Fibroblast of villous mesenchyme (primary cell): ENCODE results near the gene MESP2. TPM values are rescaled to one million over a fixed set of nuclear protein-coding genes. Genes with fewer than 3 reads are reported as not detected.

Experiments used
- DNase-seq: peaks from one replicate; pipeline ENCODE4 v3.0.0-alpha.2; 2010; ENCODE audit warnings: low read depth
- H3K4me3 ChIP-seq: 2 replicates; pipeline ENCODE4 v1.5.1; 2011; ENCODE audit warnings: low read depth, mild to moderate bottlenecking, low read length
- total RNA-seq: library from RNA; depleted of rRNA; stranded (reverse); fragments of >200 nt; gene quantifications from 2 replicates; pipeline ENCODE4 v1.2.3, GENCODE V29; 2012
- TF ChIP-seq, protein P1 (sequence below): IDR thresholded peaks from 2 replicates; pipeline ENCODE4 v1.5.1; 2012; ENCODE audit warnings: low read depth, mild to moderate bottlenecking, low read length; ENCODE audit not compliant: insufficient read depth

The MESP2 gene
- total RNA-seq, 1 donor = 0.43 TPM

DNA sequence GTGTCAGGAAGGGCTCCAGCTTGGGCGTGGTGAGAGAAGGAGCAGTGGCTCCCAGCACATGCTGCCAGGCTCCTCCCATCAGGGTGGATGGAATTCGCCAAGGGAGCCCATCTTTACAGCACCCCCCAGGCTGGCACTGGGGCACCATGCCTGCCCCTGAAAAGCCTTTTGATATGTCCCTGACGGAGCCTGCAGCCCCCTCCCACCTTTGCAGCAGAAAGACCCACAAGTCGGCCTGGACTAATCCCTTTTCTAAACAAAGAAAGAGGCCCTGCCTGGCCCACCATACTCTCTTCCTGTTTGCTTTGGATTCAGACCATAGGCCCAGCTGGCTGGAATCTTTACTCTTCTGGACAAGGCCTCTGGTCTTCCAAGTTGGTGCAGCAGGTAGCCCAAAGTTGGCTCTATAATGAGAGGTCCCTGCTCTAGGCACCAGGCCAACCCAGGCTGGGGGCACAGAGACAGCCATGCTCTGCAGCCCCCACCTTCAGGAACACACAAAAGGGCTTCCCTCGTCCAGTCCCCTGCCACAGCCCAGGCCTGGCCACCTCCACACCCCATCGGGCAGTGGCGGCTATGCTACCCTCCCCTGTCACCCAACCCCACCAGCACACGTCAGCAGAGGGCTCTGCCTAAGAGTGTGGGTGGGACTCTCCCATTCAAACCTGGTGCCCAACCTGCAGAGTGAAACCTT, 33.1 kb downstream of the MESP2 start:
- TF ChIP-seq, protein P1, sequence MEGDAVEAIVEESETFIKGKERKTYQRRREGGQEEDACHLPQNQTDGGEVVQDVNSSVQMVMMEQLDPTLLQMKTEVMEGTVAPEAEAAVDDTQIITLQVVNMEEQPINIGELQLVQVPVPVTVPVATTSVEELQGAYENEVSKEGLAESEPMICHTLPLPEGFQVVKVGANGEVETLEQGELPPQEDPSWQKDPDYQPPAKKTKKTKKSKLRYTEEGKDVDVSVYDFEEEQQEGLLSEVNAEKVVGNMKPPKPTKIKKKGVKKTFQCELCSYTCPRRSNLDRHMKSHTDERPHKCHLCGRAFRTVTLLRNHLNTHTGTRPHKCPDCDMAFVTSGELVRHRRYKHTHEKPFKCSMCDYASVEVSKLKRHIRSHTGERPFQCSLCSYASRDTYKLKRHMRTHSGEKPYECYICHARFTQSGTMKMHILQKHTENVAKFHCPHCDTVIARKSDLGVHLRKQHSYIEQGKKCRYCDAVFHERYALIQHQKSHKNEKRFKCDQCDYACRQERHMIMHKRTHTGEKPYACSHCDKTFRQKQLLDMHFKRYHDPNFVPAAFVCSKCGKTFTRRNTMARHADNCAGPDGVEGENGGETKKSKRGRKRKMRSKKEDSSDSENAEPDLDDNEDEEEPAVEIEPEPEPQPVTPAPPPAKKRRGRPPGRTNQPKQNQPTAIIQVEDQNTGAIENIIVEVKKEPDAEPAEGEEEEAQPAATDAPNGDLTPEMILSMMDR = no peak
- DNase-seq = peak; percentile 32
- no peak overlapping the region for H3K4me3 ChIP-seq

DNA sequence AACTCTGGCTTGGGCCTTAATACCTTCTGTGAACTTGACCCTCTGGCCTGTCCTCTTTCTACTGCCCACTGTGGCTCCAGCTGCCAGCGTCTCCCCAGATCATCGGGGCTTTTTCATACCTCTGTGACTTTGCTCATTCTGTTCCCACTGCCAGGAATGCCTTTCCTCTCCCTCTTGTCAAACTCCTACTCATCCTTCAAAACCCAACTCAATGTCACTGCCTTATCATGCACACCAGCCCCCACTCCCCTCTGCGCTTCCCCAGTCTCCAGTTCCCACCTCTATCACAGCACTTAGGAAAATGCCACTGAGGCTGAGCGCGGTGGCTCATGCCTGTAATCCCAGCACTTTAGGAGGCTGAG, 33.6 kb downstream of the MESP2 start:
- no peak for DNase-seq
- no peak overlapping the region for H3K4me3 ChIP-seq
- TF ChIP-seq, protein P1 = no peak

DNA sequence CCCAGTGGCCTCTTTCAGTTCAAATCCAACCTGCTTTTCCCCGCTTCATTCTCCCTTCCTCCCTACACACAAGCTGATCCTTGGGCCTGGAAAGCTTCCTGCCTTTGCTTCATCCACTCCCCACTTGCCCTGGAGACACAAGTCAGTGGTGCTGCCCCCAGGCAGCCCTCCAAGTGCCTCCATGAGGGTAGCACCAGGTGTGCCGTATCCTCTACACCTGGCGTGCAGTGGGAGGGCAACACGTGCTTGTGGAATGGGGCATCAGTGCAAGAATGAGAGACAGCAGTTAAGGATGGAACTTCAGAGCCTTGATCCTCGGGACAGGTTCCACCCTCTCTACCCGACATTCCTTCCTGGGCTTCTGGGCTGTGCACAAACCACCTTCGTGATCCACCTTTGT, 34.7 kb downstream of the MESP2 start:
- TF ChIP-seq, protein P1 = no peak
- DNase-seq = no peak
- H3K4me3 ChIP-seq = no peak overlapping the region

DNA sequence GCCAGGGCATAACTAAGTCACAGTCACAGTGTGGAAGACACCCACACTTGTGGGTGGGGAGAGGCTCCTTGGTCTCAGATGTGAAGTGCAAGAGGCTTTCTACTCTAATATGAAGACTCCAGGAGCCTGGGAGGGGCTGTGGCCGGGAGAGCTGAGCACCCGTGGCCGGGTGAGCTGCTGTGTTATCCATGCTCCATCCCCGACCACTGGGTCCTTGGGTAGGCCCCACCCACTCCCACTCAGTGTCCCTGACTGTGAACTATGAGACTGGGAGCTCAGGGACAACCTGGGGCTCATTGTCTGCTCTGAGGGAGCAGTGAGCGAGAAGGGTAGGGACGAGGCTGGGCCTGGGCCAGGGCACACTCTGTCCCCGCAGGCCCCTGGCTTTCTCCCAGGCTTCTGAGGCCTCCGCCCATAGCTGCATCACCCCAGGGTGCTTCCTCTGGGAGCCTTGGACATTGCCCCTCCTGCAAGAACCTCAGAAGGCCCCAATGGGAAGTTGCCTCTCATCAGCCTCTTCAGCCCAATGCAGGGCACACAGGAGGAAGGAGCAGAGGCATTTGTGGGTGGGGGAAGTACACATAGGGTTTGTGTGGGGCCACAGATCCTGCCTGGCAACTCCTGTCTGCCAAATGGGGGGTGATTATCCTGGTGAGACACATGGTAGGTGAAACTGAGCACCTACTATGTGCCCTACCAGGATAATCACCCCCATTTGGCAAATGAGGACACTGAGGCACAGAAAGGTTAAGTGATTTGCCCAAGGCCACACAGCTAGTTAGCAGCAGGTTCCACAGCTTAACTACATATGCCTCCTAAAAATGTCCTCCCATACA, 36.1 kb downstream of the MESP2 start:
- TF ChIP-seq, protein P1 = no peak
- DNase-seq = peak; percentile 59
- H3K4me3 ChIP-seq = peak overlapping the region; percentile 21

DNA sequence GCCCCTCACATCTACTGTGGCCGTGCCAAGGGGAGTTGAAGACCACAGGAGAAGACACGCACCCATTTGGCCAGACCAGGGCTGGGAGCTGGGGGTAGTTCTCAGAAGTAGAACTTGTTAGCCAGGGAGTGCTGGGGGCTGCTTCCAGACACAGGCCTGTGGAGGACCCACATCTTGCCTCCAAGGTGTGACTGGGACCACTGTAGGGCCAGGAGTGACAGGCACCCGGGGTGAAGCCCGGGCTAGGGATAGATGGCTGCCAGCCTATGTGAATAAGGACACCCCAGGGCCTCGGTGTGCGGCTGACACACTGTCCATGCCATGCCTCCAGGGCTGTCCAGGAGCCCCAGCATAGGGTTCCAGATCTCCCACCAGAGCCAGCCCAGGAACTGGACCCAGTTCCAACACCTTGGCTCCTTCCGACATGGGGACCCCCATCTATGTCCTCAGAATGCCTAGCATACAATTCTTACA, 36.8 kb downstream of the MESP2 start:
- DNase-seq = no peak
- TF ChIP-seq, protein P1 = no peak
- peak overlapping the region; percentile 86 for H3K4me3 ChIP-seq

DNA sequence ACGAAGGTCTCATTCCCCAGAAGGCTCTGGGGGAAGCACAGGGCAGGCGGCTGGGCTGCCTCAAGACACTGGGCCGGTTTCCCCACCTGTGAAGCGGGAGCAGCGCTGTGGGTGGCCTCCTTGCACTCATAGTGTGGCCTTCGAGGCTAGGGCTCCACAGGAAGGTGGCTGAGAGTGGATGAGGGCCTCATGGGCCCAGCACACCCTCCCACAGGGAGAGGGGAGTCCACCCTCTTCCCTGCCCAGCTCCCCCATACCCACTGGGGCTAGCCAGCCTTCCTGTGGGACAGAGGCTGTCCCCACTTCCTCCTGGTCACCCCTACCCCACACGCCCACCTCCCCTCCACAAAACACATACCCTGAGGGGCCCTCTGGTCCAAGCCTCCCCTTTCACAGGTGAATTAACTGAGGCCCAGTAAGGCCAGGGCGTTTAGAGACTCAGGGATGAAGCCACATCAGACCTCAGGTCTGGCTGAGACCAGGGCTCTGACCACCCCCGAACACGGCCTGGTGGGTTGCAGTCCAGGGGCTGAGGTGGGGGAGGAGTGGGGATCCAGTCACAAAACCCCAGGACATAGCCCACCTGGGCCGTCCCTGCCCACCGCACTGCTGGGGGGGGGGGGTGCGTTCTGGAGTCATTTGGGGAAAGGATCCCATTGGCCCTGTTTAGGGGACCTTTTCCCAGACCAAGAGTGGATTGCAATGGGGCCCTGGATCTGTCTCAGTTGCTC, 37.4 kb downstream of the MESP2 start:
- H3K4me3 ChIP-seq = peak overlapping the region; percentile 86
- DNase-seq = no peak
- TF ChIP-seq, protein P1 = no peak
